ENCODE data around the gene PSMB2. TPM values are rescaled to one million over a fixed set of nuclear protein-coding genes. Genes with fewer than 3 reads are reported as not detected.

PSMB2 gene
- total RNA-seq, 2 experiments from 2014 or later = 28.7 to 86.3 TPM

DNA sequence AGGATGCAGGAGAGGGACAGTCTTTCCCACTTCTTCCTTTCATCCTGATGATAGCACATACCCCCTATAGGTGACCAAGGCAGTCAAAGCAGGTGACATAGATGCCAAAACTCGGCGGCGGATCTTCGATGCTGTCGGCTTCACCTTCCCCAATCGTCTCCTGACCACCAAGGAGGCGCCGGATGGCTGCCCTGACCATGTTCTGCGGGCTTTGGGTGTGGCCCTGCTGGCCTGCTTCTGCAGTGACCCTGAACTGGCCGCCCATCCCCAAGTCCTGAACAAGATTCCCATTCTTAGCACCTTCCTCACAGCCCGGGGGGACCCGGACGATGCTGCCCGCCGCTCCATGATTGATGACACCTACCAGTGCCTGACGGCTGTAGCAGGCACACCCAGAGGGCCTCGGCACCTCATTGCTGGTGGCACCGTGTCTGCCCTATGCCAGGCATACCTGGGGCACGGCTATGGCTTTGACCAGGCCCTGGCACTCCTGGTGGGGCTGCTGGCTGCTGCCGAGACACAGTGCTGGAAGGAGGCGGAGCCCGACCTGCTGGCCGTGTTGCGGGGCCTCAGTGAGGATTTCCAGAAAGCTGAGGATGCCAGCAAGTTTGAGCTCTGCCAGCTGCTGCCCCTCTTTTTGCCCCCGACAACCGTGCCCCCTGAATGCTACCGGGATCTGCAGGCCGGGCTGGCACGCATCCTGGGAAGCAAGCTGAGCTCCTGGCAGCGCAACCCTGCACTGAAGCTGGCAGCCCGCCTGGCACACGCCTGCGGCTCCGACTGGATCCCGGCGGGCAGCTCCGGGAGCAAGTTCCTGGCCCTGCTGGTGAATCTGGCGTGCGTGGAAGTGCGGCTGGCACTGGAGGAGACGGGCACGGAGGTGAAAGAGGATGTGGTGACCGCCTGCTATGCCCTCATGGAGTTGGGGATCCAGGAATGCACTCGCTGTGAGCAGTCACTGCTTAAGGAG lies 80.8 kb downstream of the PSMB2 start:
- Histone ChIP-seq H4K20me1 (ENCODE audit: insufficient read depth, low read length) (no peaks in the 10 kb centered on the region; the same call in 1 of the 2 replicates), H3K27ac (ENCODE audit: low read depth, low read length, poor library complexity, severe bottlenecking) (no peak overlapping the region), H3K36me3 (ENCODE audit: insufficient read depth, low read length) (peaks cover 14% of the 10 kb centered on the region; the same call in 1 of the 2 replicates), H3K9me3 (ENCODE audit: low read length) (no peaks in the 10 kb centered on the region), H3K9me2 (ENCODE audit: insufficient read depth, low read length) (no peaks in the 10 kb centered on the region), H2AFZ (ENCODE audit: low read length) (no peak overlapping the region), H3K4me2 (ENCODE audit: low read length) (no peak overlapping the region), H3K4me3 (ENCODE audit: low read depth, low read length, poor library complexity, severe bottlenecking) (no peak overlapping the region), H3K4me1 (ENCODE audit: insufficient read depth, low read length, poor library complexity, severe bottlenecking) (peaks cover 20% of the 10 kb centered on the region), H3K79me2 (ENCODE audit: insufficient read depth, low read depth, low read length) (peaks cover 11% of the 10 kb centered on the region; the same call in 1 of the 2 replicates)
- intact Hi-C loops (cut with micrococcal nuclease; ENCODE audit: unreplicated experiment) = no loop called here
- TF ChIP-seq EZH2phosphoT487 (IDR thresholded peaks at IDR 0.05; ENCODE audit: borderline replicate concordance, low read depth, low read length) = no peak
- TF ChIP-seq, protein P1, sequence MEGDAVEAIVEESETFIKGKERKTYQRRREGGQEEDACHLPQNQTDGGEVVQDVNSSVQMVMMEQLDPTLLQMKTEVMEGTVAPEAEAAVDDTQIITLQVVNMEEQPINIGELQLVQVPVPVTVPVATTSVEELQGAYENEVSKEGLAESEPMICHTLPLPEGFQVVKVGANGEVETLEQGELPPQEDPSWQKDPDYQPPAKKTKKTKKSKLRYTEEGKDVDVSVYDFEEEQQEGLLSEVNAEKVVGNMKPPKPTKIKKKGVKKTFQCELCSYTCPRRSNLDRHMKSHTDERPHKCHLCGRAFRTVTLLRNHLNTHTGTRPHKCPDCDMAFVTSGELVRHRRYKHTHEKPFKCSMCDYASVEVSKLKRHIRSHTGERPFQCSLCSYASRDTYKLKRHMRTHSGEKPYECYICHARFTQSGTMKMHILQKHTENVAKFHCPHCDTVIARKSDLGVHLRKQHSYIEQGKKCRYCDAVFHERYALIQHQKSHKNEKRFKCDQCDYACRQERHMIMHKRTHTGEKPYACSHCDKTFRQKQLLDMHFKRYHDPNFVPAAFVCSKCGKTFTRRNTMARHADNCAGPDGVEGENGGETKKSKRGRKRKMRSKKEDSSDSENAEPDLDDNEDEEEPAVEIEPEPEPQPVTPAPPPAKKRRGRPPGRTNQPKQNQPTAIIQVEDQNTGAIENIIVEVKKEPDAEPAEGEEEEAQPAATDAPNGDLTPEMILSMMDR (conservative IDR thresholded peaks at IDR 0.05; ENCODE audit: low read length) = no peak
- BruUV-seq (replicated peaks) = no TSS peak
- no peak for DNase-seq (ENCODE audit: low spot score)
- POLR2A ChIA-PET = no interaction called here
- CTCF ChIA-PET (ENCODE audit: unreplicated experiment) = no interaction called here

DNA sequence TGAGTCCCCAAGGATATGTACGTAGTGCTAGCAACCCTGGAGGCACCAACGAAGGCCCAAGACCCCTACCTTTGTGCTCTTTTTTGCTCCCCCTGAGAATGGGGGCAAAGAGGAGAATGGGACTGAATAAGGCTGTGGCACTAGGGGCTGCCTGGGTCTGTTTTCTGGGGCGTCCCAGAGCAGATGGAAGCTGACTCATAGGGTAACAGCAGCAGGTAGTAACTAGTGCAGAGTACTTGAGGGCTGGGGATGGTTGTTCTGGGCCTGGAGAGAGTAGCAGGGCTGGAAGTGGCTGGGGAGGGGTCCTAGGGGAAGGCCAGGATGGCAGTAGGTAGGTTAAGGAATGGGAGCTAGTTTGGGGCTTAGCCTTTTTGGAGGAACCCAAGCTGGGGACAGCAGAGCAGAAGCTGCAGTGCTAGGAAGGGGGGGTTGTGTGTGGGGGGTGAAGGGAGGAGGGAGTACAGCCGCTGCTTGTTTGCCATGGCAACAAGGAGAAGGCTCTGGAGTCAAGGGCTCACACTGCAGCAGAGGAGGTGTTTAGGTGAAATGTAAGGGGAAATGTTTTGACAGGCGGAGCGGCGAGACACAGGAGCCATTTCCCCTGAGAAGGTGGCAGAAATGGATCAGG lies 81.9 kb downstream of the PSMB2 start:
- H3K4me1 ChIP-seq (ENCODE audit: insufficient read depth, low read length, poor library complexity, severe bottlenecking) = peaks cover 25% of the 10 kb centered on the region
- intact Hi-C loops (cut with micrococcal nuclease; ENCODE audit: unreplicated experiment) = loop anchor here (5.0 kb wide), 1 partner anchor 52 kb away; no protein-coding TSS in a partner anchor
- H3K4me2 ChIP-seq (ENCODE audit: low read length) = peak overlapping the region; percentile 98; the same call in 1 of the 2 replicates
- no peaks in the 10 kb centered on the region; the same call in 1 of the 2 replicates for H4K20me1 ChIP-seq (ENCODE audit: insufficient read depth, low read length)
- no peaks in the 10 kb centered on the region for H3K9me2 ChIP-seq (ENCODE audit: insufficient read depth, low read length)
- H3K79me2 ChIP-seq (ENCODE audit: insufficient read depth, low read depth, low read length) = peaks cover 11% of the 10 kb centered on the region; the same call in 1 of the 2 replicates
- BruUV-seq (replicated peaks) = no TSS peak
- no peak for DNase-seq (ENCODE audit: low spot score)
- no peak for TF ChIP-seq EZH2phosphoT487 (IDR thresholded peaks at IDR 0.05; ENCODE audit: borderline replicate concordance, low read depth, low read length)
- TF ChIP-seq, protein P1 (conservative IDR thresholded peaks at IDR 0.05; ENCODE audit: low read length) = no peak
- no peak overlapping the region for H2AFZ ChIP-seq (ENCODE audit: low read length)
- H3K36me3 ChIP-seq (ENCODE audit: insufficient read depth, low read length) = peaks cover 14% of the 10 kb centered on the region; the same call in 1 of the 2 replicates
- no peak overlapping the region for H3K27ac ChIP-seq (ENCODE audit: low read depth, low read length, poor library complexity, severe bottlenecking)
- POLR2A ChIA-PET = interaction anchor here (0.6 to 0.8 kb wide), 2 partner anchors 76 to 209 kb away, joined by 3 to 6 read pairs; no protein-coding TSS in a partner anchor
- no peaks in the 10 kb centered on the region for H3K9me3 ChIP-seq (ENCODE audit: low read length)
- CTCF ChIA-PET (ENCODE audit: unreplicated experiment) = interaction anchor here (0.6 kb wide), 1 partner anchor 96 kb away, joined by 6 read pairs; no protein-coding TSS in a partner anchor
- H3K4me3 ChIP-seq (ENCODE audit: low read depth, low read length, poor library complexity, severe bottlenecking) = peak overlapping the region; percentile 99
